Activated CD8-positive, alpha-beta memory T cell treated with anti-CD3 and anti-CD28 coated beads, Interleukin-2, amount 50 U/mL, for 48 hours (primary cell): ENCODE data around the gene SLC35E1.
"Not testable (repeated sequence)": the region's sequence is repeated elsewhere in the genome, so short reads cannot be mapped to it uniquely, and the experiment has no call there.

Source experiments
- DNase-seq: peaks from one replicate; pipeline ENCODE4 v3.0.0-alpha.2; 2020

Gene SLC35E1

GRCh38 chr19:16520986-16521624 lies 51.1 kb downstream of the SLC35E1 start:
- DNase-seq, result no peak

DNA sequence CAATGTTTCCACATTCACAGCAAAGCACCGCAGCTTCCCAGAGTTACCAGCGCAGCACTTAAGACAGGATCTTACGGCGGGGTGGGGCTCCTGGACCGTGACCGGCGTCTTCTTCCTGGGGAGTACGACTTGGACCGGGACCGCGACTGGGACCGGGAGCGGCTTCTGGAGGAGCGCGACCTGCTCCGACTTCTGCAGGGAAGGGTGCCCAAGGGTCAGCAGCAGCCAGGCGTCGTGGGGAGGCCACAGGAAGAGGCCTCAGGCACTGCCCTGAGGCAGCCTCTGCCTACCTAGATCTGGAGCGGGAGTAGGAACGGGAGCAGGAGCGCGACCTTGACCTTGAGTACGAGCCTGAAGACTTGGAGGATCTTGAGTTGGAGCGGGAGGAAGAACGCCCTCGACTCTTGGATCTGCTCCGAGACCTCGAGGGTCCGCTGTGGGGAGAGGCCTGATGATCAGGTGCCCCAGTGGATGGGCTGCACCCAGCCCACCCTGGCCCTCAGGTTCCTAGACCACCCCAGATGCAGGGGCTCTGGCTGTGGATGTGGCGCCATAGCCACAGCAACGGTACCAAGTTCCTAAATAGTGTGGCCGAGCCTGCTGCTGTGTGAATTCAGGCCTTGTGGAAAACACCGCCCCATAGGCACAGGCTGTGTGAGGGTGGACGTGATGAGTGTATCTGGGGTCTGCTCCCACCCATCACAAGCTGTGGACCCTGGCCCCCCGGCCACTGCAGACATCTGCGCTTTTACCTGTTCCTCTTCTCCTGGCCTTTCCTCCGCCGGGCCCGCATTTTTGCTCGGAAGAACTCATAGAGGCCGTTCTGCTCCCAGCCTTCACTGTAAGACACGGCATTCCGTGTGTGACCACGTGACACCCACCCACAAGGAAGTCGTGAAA lies 51.9 kb downstream of the SLC35E1 start:
- no peak for DNase-seq

- no peak for DNase-seq
Observed at GRCh38 chr19:16519230-16519687, 53.0 kb downstream of the SLC35E1 start.

DNA sequence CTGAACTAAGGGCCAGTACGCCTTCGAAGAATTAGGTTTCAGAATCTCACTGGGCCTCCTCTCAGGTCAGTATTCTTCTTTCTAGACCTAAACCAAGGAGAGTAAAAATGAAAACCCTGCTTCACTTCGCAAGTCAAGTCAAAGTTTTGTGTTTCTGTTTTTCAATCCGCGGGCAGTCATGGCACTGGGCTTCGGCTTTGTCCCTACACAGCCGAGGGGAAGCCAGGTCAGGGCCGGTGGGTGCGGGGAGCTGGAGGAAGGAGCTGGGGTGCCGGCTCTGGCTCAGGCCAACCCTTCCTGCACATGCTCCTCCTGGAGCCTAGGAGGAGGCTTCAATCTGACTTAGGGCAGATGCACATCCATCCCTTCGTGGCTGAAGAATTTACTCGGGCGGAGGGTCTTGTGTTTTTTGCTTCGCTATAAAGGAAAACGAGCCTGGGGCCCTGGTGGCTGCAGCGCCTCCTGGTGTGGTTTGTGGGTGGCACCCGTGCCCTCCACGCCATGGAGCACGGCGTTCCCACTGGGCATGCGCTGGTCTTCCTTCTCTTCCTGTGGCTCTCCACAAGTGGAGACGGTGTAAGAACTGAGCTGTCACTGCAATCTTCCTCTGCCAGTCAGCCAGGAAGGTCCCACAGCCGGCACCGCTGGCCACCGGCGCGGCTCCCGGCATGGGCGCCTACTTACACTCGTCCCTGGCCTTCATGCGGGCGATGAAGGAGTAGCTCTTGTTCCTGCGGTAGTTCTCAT lies 53.6 kb downstream of the SLC35E1 start:
- no peak for DNase-seq

- DNase-seq, result no peak
Observed at GRCh38 chr19:16518061-16518460, 54.2 kb downstream of the SLC35E1 start.

DNA sequence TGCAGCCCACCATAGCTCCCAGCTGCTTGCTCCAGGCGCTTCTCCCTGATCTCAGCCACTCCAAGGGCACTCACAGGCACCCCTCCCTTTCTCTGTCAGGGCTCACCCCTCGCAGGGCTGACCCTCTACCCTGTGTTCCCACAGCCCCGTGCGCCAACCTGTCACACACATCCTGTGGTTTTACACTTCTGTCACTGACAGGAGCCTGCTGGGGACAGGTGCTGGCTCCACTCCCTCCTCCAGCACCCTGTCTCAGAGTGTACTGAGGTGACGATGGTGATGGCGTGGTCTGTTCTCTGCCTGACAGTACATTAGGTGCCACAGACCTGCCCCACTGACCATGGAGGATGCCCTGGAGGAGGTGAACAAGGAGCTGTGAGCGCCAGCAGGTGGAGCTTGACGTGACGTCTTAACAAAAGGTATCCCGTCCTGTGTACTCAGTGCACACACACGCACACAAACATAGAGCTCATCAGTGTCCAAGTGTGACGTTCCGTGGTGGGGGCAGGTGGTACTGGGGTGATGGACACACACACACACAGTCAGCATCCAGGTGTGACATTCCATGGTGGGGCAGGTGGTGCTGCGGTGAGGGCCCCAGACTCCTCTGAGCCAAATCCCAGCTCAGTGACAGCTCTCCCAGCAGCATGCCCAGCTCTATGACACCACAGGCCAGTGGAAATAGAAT lies 55.1 kb downstream of the SLC35E1 start:
- DNase-seq, result no peak

- no peak for DNase-seq
Observed at GRCh38 chr19:16516381-16516780, 55.8 kb downstream of the SLC35E1 start.

- no peak for DNase-seq
Observed at GRCh38 chr19:16514383-16515019, 57.7 kb downstream of the SLC35E1 start.

DNA sequence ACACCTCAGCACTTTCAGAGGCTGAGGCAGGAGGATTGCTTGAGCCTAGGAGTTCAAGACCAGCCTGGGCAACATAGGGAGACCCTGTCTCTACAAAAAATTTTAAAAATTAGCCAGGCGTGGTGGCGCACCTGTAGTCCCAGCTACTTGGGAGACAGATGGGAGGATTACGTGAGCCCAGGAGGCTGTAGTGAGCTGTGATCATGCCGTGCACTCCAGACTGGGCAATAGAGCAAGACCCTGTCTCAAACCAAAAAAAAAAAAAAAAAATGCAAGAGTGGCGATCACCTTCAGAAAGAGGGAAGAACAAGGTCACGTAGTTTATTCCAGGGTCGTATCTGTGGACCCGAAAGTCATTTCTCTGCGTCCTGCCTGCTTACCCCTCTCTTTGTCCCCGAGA lies 59.6 kb downstream of the SLC35E1 start:
- not testable (repeated sequence) for DNase-seq

DNA sequence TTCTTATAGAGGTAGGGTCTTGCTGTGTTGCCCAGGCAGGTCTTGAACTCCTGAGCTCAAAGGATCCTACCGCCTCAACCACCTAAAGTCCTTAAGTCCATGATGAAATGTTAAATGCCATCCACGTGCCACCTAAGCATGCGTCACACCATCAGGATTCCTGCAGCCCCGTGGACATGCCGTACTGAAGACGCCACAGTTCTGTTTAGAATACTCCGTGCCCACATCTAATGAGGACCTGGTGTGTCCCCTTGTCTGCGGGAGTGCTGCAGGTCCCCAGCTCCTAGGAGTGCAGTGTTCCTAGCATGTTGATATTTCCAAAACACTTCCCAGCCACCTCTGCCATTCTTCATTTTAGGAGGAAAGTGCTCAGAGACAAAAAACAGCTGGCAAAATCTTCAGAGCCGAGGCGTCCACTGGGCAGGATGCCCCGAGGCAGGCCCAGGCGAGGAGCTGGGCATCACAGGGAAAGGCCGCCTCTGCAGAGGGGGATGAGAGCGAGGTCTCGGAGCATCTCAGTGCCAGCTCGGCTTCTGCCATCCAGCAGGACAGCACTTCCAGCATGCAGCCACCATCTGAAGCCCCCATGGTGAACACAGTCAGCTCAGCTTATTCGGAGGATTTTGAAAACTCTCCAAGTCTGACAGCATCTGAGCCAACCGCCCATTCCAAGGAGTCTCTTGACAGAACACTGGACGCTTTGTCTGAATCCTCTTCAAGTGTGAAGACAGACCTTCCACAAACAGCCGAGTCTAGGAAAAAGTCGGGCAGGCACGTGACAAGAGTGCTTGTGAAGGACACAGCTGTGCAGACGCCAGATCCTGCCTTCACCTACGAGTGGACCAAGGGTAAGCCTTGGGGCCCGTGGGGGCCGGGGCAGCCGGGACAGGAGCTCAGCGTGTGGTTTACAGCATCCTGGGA lies 62.8 kb downstream of the SLC35E1 start:
- DNase-seq, result no peak

DNA sequence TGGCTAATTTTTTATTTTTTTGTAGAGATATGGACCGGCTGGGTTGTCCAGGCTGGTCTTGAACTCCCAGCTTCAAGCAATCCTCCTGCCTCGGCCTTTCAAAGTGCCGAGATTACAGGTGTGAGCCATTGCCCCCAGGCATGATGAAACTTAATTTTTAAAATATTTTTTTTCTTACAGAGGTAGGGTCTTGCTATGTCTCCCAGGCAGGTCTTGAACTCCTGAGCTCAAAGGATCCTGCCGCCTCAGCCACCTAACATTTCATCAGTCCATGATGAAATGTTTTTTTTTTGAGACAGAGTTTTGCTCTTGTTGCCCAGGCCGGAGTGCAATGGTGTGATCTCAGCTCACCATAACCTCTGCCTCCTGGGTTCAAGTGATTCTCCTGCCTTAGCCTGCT lies 63.7 kb downstream of the SLC35E1 start:
- DNase-seq, result no peak

DNA sequence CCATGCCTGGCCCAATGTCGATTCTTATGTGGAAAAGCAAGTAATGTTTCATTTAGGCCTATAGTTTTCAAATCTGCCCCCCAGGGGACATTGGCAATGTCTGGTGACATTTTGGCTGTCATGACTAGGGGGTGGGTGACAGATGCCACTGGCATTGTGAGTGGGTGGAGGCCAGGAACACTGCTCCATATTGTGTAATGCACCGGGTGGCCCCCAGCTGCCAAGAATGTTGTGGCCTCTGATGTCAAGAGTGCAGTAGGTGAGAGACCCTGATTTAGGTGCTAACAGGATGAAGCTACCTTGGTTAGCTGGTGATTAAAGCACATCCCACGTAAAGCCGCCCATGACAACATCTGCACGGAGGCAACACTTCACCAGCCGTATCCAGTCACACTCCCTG lies 65.3 kb downstream of the SLC35E1 start:
- DNase-seq, result no peak

- not testable (repeated sequence) for DNase-seq
Observed at GRCh38 chr19:16506161-16506560, 66.1 kb downstream of the SLC35E1 start.

DNA sequence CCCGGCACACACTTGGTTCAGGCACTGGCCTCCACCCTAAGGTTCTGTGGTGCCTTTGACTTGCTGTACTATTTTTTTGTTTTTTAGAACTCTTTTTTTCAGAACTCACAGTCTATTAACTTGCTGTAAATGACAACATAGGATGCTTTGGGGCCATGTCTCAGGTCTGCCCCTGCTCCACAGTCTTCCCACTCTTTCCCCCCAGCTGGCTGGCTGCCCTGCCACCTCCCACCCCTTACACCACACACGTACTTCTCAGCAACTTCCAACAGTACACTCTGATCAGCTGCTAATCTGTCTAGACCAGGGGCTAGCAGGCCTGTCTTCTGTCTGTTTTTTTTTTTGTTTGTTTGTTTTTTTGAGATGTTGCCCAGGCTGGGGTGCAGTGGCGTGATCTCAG lies 67.9 kb downstream of the SLC35E1 start:
- DNase-seq, result no peak
